NCI-H446 (cell line): ENCODE results near the gene B4GALT2.

Source experiments
- DNase-seq, 2 experiments: peaks; one replicate each; lab custom pipeline; 2025; lab: John Stamatoyannopoulos, UW

B4GALT2 gene

GRCh38 chr1:43984855-43985254 lies 5.8 kb downstream of the B4GALT2 start:
- DNase-seq: no peak

- no peak for DNase-seq
Observed at GRCh38 chr1:43985984-43986595, 7.1 kb downstream of the B4GALT2 start.

- DNase-seq: no peak
Observed at GRCh38 chr1:43986712-43987111, 7.7 kb downstream of the B4GALT2 start.

- DNase-seq: no peak
Observed at GRCh38 chr1:43987159-43987902, 8.3 kb downstream of the B4GALT2 start.

- DNase-seq: no peak
Observed at GRCh38 chr1:43990271-43991199, 11.5 kb downstream of the B4GALT2 start.

- DNase-seq: no peak
Observed at GRCh38 chr1:43991200-43991475, 12.1 kb downstream of the B4GALT2 start.

GRCh38 chr1:43991476-43992231 lies 12.6 kb downstream of the B4GALT2 start, which contains the start of gene CCDC24:
Gene CCDC24, plus strand, starts transcription at chr1:43991599. Its CDS starts 280 bp downstream, at chr1:43991879.
- DNase-seq: peak in 1 of 2 experiments; percentile 80

- no peak for DNase-seq
Observed at GRCh38 chr1:43992232-43992995, 13.4 kb downstream of the B4GALT2 start.

- no peak for DNase-seq
Observed at GRCh38 chr1:43993206-43993914, 14.3 kb downstream of the B4GALT2 start.

GRCh38 chr1:43994071-43994470 lies 15.1 kb downstream of the B4GALT2 start:
- no peak for DNase-seq

- DNase-seq: no peak
Observed at GRCh38 chr1:43994794-43995790, 16.1 kb downstream of the B4GALT2 start.

GRCh38 chr1:43995984-43996732 lies 17.1 kb downstream of the B4GALT2 start:
- no peak for DNase-seq

GRCh38 chr1:43996733-43997115 lies 17.7 kb downstream of the B4GALT2 start:
- DNase-seq: no peak

GRCh38 chr1:43997295-43997999 lies 18.4 kb downstream of the B4GALT2 start:
- no peak for DNase-seq

GRCh38 chr1:43998000-43998378 lies 19.0 kb downstream of the B4GALT2 start:
- DNase-seq: no peak

- peak in 1 of 2 experiments; percentile 23 for DNase-seq
Observed at GRCh38 chr1:43999455-43999854, 20.4 kb downstream of the B4GALT2 start.

- DNase-seq: no peak
Observed at GRCh38 chr1:44000122-44000665, 21.2 kb downstream of the B4GALT2 start.

GRCh38 chr1:44002165-44002564 lies 23.2 kb downstream of the B4GALT2 start:
- no peak for DNase-seq
